Measurements from ENCODE around the gene SYTL4. TPM values are rescaled to one million over a fixed set of nuclear protein-coding genes. Genes with fewer than 3 reads are reported as not detected.

Gene SYTL4
- total and polyA plus RNA-seq, 4 donors: 5.2 to 26.2 (median 10.2) TPM

DNA sequence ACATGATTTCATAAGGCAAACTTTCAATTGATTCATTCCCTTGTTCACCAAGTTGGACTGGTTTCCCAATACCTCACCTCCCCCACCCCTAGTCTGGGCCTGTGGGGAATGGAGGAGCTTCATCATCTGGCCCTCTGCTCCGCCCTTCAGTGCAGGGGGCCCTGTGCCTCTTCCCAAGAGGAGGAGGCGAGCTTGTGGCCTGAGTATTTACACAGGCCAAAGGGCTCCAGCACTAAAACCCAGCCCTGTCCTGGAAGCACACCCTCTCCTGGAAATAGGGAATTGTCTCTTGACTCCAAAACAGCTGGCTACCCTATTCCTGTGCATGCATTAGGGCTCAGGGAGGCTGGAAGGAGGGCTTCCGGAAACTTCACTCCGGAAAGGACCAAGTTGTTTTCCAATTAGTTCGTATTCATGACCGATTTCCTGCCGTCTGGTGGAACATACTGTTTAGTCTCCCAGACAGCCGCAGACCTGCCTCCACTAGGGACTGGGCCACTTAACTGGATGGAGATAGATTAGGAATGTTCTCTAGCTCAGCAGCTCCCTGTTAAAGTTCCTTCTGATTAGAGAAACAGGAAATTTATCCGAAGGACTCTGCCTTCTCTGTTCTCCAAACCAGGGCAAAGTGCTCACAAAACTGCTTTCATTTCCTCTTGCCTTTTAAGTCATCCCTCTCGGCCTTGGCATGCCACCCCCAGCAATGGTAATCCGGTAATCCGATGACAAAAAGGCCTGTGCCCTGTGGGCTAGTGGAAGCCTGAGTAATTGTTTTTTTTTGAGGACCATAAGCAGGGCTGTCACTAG, 82.2 kb downstream of the SYTL4 start:
- no peaks in the 10 kb centered on the region for H3K9me3 ChIP-seq (ENCODE audit: control insufficient read depth in 4 of 4, low read length in 3 of 4)
- peak overlapping the region; percentile 84 to 95 for H3K27ac ChIP-seq (ENCODE audit: low read depth in 1 of 2, low read length in 2 of 2)
- no peaks in the 10 kb centered on the region for H3K36me3 ChIP-seq (ENCODE audit: control insufficient read depth in 4 of 4, insufficient read depth in 3 of 4, low read depth in 1 of 4, low read length in 3 of 4)
- peak; percentile 48 for DNase-seq (ENCODE audit: low spot score)
- no peak overlapping the region for H3K4me3 ChIP-seq (ENCODE audit: low read depth in 1 of 3, low read length in 3 of 3)
- peaks cover 13 to 50% (median 36%) of the 10 kb centered on the region in 4 donors for H3K4me1 ChIP-seq (ENCODE audit: control insufficient read depth in 4 of 4, insufficient read depth in 4 of 4, low read length in 3 of 4)
- TF ChIP-seq FOXA1 (IDR thresholded peaks at IDR 0.05) (no peak), YY1 (IDR thresholded peaks at IDR 0.05) (peak; percentile 66), MAX (IDR thresholded peaks at IDR 0.05) (peak; percentile 50), SP1 (IDR thresholded peaks at IDR 0.05) (peak; percentile 88), ATF3 (IDR thresholded peaks at IDR 0.05) (no peak), HNF4G (IDR thresholded peaks at IDR 0.05) (peak; percentile 44), RXRA (IDR thresholded peaks at IDR 0.05) (peak; percentile 61 to 63), RAD21 (IDR thresholded peaks at IDR 0.05) (peak; percentile 10 to 40), HNF4A (conservative IDR thresholded peaks at IDR 0.05) (peak; percentile 70), JUND (IDR thresholded peaks at IDR 0.05) (peak in 1 of 2 donors; percentile 56), NR2F2 (IDR thresholded peaks at IDR 0.05) (peak; percentile 19), REST (IDR thresholded peaks at IDR 0.05) (no peak), EGR1 (IDR thresholded peaks at IDR 0.05; ENCODE audit: low read depth in 2 of 2) (peak in 1 of 2 donors; percentile 11), GABPA (IDR thresholded peaks at IDR 0.05 in 1 of 2, conservative IDR thresholded peaks at IDR 0.05 in 1 of 2) (peak in 1 of 2 donors; percentile 56), FOXA2 (IDR thresholded peaks at IDR 0.05) (peak; percentile 34)
- TF ChIP-seq, protein P1, sequence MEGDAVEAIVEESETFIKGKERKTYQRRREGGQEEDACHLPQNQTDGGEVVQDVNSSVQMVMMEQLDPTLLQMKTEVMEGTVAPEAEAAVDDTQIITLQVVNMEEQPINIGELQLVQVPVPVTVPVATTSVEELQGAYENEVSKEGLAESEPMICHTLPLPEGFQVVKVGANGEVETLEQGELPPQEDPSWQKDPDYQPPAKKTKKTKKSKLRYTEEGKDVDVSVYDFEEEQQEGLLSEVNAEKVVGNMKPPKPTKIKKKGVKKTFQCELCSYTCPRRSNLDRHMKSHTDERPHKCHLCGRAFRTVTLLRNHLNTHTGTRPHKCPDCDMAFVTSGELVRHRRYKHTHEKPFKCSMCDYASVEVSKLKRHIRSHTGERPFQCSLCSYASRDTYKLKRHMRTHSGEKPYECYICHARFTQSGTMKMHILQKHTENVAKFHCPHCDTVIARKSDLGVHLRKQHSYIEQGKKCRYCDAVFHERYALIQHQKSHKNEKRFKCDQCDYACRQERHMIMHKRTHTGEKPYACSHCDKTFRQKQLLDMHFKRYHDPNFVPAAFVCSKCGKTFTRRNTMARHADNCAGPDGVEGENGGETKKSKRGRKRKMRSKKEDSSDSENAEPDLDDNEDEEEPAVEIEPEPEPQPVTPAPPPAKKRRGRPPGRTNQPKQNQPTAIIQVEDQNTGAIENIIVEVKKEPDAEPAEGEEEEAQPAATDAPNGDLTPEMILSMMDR (IDR thresholded peaks at IDR 0.05; ENCODE audit: low read depth, low read length, missing input control): no peak
- TF ChIP-seq, protein P2, sequence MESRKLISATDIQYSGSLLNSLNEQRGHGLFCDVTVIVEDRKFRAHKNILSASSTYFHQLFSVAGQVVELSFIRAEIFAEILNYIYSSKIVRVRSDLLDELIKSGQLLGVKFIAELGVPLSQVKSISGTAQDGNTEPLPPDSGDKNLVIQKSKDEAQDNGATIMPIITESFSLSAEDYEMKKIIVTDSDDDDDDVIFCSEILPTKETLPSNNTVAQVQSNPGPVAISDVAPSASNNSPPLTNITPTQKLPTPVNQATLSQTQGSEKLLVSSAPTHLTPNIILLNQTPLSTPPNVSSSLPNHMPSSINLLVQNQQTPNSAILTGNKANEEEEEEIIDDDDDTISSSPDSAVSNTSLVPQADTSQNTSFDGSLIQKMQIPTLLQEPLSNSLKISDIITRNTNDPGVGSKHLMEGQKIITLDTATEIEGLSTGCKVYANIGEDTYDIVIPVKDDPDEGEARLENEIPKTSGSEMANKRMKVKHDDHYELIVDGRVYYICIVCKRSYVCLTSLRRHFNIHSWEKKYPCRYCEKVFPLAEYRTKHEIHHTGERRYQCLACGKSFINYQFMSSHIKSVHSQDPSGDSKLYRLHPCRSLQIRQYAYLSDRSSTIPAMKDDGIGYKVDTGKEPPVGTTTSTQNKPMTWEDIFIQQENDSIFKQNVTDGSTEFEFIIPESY (IDR thresholded peaks at IDR 0.05): no peak
- H3K9ac ChIP-seq (ENCODE audit: low read depth in 1 of 2, low read length in 2 of 2): peak overlapping the region in 1 of 2 donors; percentile 32
- WGBS: 13% methylated on average over 12 of the region's 12 CpGs
- H3K27me3 ChIP-seq (ENCODE audit: control insufficient read depth in 4 of 4, insufficient read depth in 4 of 4, low read length in 3 of 4): peaks cover 0 to 5% (median 0%) of the 10 kb centered on the region in 4 donors
